Dendritic cell treated with granulocyte-macrophage colony-stimulating factor and Interleukin-4, amounts not matched to agents 40 ng/mL and 50 ng/mL, for 4 days (primary cell): ENCODE data around the gene TSR1.
"Not testable (repeated sequence)": the region's sequence is repeated elsewhere in the genome, so short reads cannot be mapped to it uniquely, and the experiment has no call there.

Experiments used
- H3K27ac Mint-ChIP-seq: one replicate; pipeline ENCODE4 v1.8.0; 2022; ENCODE audit warnings: mild to moderate bottlenecking, mixed read lengths
- H3K27me3 Mint-ChIP-seq: one replicate; pipeline ENCODE4 v1.8.0; 2022; ENCODE audit warnings: mild to moderate bottlenecking, mixed read lengths
- H3K36me3 Mint-ChIP-seq: one replicate; pipeline ENCODE4 v1.8.0; 2022; ENCODE audit warnings: low read depth, mixed read lengths
- H3K4me1 Mint-ChIP-seq: one replicate; pipeline ENCODE4 v1.8.0; 2022; ENCODE audit warnings: low read depth, mixed read lengths
- H3K4me3 Mint-ChIP-seq: one replicate; pipeline ENCODE4 v1.8.0; 2022; ENCODE audit warnings: mild to moderate bottlenecking, moderate library complexity, mixed read lengths
- H3K9me3 Mint-ChIP-seq: one replicate; pipeline ENCODE4 v1.8.0; 2022; ENCODE audit warnings: mixed read lengths
- intact Hi-C: fragments of 100-400 bp; cut with micrococcal nuclease; formaldehyde crosslinking; loops from one replicate; pipeline ENCODE4 v1.15.0; 2022

Gene TSR1

GRCh38 chr17:2336852-2337543 is 741 bp upstream of the TSR1 start, which contains the start of gene SGSM2:
SGSM2 (plus strand) TSS chr17:2337501; CDS start chr17:2337689, 188 bp downstream.
- no peaks in the 10 kb centered on the region for H3K9me3 Mint-ChIP-seq
- peak within 1 kb of the TSS; percentile 85 for H3K27ac Mint-ChIP-seq
- no peaks in the 10 kb centered on the region for H3K27me3 Mint-ChIP-seq
- peak within 1 kb of the TSS; percentile 94 for H3K4me3 Mint-ChIP-seq
- peaks cover 10% of the 10 kb centered on the region for H3K36me3 Mint-ChIP-seq
- intact Hi-C loops: loop anchor here (1.0 kb wide), 1 partner anchor 34 kb away; the partner anchor contains the start of genes SMG6 and SRR
- H3K4me1 Mint-ChIP-seq: peaks cover 27% of the 10 kb centered on the region

DNA sequence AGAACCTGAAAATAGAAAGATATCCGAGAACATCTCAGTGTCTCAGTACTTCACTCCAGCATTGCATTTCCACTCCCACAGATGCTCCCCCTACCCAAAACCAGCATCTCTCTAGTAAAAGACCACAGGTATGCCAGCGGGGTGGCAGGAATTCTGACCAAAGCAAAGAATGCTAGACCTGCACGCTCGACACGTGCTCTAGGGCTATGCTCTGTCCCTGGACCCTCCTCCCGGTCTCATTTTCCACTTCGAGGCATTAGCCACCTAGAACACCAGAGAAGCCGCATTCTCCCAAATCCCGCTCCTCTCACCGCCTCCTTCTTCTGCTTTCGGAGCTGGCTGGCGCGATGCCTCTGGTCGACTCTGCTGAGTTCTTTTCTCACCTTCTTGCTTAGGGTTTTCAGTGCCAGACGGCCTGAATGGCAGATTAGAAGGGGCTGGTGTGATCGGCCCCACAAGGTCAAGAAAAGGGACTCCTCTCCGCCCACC is 487 bp downstream of the TSR1 start:
- peak overlapping the region; percentile 94 for H3K4me3 Mint-ChIP-seq
- H3K9me3 Mint-ChIP-seq: no peaks in the 10 kb centered on the region
- no peaks in the 10 kb centered on the region for H3K27me3 Mint-ChIP-seq
- no peaks in the 10 kb centered on the region for H3K36me3 Mint-ChIP-seq
- peak overlapping the region; percentile 85 for H3K27ac Mint-ChIP-seq
- H3K4me1 Mint-ChIP-seq: peaks cover 27% of the 10 kb centered on the region
- intact Hi-C loops: loop anchor here (1.0 kb wide), 1 partner anchor 32 kb away; the partner anchor contains the start of genes SMG6 and SRR

DNA sequence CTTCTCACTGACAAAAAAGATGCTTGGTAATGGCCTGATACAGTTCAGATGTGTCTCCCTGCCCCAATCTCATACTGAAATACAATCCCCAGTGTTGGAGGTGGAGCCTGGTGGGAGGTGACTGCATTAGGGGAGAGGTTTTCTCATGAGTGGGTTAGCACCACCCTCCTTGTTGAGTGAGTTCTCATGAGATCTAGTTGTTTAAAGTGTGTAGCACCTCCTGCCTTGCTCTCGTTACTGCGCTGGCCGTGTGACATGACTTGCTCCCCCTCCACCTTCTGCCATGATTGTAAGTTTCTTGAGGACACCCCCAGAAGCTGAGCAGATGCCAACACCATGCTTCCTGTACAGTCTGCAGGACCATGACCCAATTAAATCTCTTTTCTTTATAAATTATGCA is 5.0 kb downstream of the TSR1 start:
- peaks cover 9% of the 10 kb centered on the region for H3K36me3 Mint-ChIP-seq
- no peaks in the 10 kb centered on the region for H3K9me3 Mint-ChIP-seq
- peaks cover 13% of the 10 kb centered on the region for H3K4me1 Mint-ChIP-seq
- intact Hi-C loops: no loop called here
- no peaks in the 10 kb centered on the region for H3K27me3 Mint-ChIP-seq
- no peak overlapping the region for H3K27ac Mint-ChIP-seq
- H3K4me3 Mint-ChIP-seq: no peak overlapping the region

DNA sequence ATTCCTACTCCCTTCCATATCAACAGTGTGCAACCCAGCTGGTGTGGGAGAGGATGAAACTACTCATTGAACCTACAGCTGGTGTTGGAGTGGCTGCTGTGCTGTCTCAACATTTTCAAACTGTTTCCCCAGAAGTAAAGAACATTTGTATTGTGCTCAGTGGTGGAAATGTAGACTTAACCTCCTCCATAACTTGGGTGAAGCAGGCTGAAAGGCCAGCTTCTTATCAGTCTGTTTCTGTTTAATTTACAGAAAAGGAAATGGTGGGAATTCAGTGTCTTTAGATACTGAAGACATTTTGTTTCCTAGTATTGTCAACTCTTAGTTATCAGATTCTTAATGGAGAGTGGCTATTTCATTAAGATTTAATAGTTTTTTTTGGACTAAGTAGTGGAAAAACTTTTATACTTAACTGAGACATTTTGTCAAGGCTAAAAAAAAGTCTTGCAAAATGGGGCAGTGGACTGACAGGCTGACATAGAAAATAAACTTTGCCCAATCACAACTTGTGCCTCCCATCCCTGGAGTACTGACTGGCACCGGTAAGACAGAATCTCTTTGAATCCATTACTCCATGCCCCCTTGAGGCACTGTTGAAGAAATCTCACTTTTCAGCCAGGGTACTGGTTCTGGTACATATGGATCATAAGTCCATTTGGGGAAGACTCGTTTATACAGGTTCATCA is 12.5 kb downstream of the TSR1 start:
- no peak overlapping the region for H3K4me3 Mint-ChIP-seq
- no peak overlapping the region for H3K27ac Mint-ChIP-seq
- H3K36me3 Mint-ChIP-seq: peaks cover 67% of the 10 kb centered on the region
- no peaks in the 10 kb centered on the region for H3K9me3 Mint-ChIP-seq
- H3K4me1 Mint-ChIP-seq: peaks cover 13% of the 10 kb centered on the region
- no peaks in the 10 kb centered on the region for H3K27me3 Mint-ChIP-seq
- intact Hi-C loops: no loop called here

DNA sequence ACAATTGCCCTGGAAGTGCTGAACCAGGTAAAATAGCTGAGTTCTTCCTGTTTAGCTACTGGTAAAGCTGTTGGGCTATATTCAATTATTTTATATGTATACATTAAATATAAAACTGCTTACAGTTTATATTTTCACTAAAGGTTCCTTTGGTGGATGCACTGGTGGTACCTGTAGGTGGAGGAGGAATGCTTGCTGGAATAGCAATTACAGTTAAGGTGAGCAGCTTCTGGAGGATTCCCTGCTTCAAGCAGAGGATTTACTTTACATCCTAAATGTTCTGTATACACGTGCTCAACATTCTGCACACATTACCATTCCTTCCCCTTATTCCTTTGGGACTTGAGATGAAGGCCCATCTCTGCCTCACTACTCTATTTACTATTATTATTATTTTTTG is 14.9 kb downstream of the TSR1 start:
- peaks cover 60% of the 10 kb centered on the region for H3K36me3 Mint-ChIP-seq
- H3K27ac Mint-ChIP-seq: no peak overlapping the region
- intact Hi-C loops: no loop called here
- no peaks in the 10 kb centered on the region for H3K9me3 Mint-ChIP-seq
- no peaks in the 10 kb centered on the region for H3K27me3 Mint-ChIP-seq
- H3K4me1 Mint-ChIP-seq: peaks cover 16% of the 10 kb centered on the region
- no peak overlapping the region for H3K4me3 Mint-ChIP-seq

DNA sequence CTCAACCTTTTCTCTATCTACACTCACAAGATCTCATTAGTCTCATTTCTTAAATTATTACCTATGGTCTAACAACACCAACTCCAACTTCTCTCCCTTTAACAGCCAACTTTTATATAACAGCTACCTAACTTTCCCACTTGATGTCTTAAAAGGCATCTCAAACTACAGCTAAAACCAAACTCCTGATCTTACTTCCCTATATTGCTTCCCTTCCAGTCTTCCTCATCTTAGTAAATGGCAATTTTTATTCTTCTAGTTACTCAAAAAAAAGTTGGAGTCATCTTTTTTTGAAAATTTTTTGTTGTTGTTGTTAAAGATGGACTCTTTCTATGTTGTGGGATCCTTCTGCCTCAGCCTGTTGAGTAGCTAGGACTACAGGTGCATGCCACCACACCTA is 17.2 kb downstream of the TSR1 start:
- Mint-ChIP-seq H3K9me3 (no peaks in the 10 kb centered on the region), H3K36me3 (peaks cover 39% of the 10 kb centered on the region), H3K4me1 (peaks cover 16% of the 10 kb centered on the region), H3K27me3 (no peaks in the 10 kb centered on the region), H3K27ac (peak overlapping the region; percentile 67), H3K4me3 (no peak overlapping the region)
- intact Hi-C loops: no loop called here

GRCh38 chr17:2317796-2318195 is 18.5 kb downstream of the TSR1 start:
- H3K9me3 Mint-ChIP-seq: no peaks in the 10 kb centered on the region
- no peak overlapping the region for H3K4me3 Mint-ChIP-seq
- no peak overlapping the region for H3K27ac Mint-ChIP-seq
- intact Hi-C loops: no loop called here
- peaks cover 16% of the 10 kb centered on the region for H3K4me1 Mint-ChIP-seq
- peaks cover 26% of the 10 kb centered on the region for H3K36me3 Mint-ChIP-seq
- H3K27me3 Mint-ChIP-seq: no peaks in the 10 kb centered on the region

DNA sequence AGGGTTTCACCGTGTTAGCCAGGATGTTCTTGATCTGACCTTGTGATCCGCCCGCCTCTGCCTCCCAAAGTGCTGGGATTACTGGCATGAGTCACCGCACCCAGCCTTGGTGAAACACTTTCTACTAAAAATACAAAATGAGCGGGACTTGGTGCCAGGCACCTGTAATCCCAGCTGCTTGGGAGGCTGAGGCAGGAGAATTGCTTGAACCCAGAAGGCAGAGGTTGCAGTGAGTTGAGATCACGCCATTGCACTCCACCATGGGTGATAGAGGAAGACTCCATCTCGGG is 19.4 kb downstream of the TSR1 start:
- H3K9me3 Mint-ChIP-seq, H3K27me3 Mint-ChIP-seq, H3K27ac Mint-ChIP-seq, intact Hi-C loops, H3K4me3 Mint-ChIP-seq: not testable (repeated sequence)
- H3K36me3 Mint-ChIP-seq: peaks cover 17% of the 10 kb centered on the region
- peaks cover 16% of the 10 kb centered on the region for H3K4me1 Mint-ChIP-seq

DNA sequence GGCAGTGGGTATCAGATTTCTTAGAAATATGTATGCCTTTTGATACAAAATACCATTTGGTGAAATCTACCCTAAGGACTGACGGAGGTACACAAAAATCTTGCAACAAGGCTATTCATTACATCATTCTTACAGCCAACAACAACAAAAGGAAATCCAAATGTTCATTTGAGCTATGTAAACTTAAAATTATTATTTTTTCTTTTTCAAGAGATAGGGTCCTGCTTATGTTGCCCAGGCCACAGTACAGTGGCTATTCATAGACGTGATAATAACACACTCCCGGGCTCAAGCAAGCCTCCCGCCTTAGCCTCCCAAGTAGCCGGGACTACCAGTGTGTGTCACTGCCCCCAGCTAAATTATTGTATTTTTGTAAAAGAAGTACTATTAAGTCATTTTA is 23.5 kb downstream of the TSR1 start:
- no peaks in the 10 kb centered on the region for H3K27me3 Mint-ChIP-seq
- no peak overlapping the region for H3K4me3 Mint-ChIP-seq
- no peaks in the 10 kb centered on the region for H3K9me3 Mint-ChIP-seq
- intact Hi-C loops: no loop called here
- H3K4me1 Mint-ChIP-seq: no peaks in the 10 kb centered on the region
- H3K27ac Mint-ChIP-seq: no peak overlapping the region
- H3K36me3 Mint-ChIP-seq: peaks cover 7% of the 10 kb centered on the region

GRCh38 chr17:2309338-2310154 is 26.7 kb downstream of the TSR1 start:
- H3K36me3 Mint-ChIP-seq: peaks cover 18% of the 10 kb centered on the region
- intact Hi-C loops: no loop called here
- no peak overlapping the region for H3K27ac Mint-ChIP-seq
- H3K9me3 Mint-ChIP-seq: no peaks in the 10 kb centered on the region
- H3K27me3 Mint-ChIP-seq: no peaks in the 10 kb centered on the region
- peaks cover 22% of the 10 kb centered on the region for H3K4me1 Mint-ChIP-seq
- H3K4me3 Mint-ChIP-seq: no peak overlapping the region

- H3K4me3 Mint-ChIP-seq: peak overlapping the region; percentile 60
- peak overlapping the region; percentile 59 for H3K27ac Mint-ChIP-seq
- H3K36me3 Mint-ChIP-seq: peaks cover 31% of the 10 kb centered on the region
- intact Hi-C loops: no loop called here
- H3K4me1 Mint-ChIP-seq: peaks cover 44% of the 10 kb centered on the region
- no peaks in the 10 kb centered on the region for H3K9me3 Mint-ChIP-seq
- H3K27me3 Mint-ChIP-seq: no peaks in the 10 kb centered on the region
Observed at GRCh38 chr17:2304931-2305330, 31.3 kb downstream of the TSR1 start.

DNA sequence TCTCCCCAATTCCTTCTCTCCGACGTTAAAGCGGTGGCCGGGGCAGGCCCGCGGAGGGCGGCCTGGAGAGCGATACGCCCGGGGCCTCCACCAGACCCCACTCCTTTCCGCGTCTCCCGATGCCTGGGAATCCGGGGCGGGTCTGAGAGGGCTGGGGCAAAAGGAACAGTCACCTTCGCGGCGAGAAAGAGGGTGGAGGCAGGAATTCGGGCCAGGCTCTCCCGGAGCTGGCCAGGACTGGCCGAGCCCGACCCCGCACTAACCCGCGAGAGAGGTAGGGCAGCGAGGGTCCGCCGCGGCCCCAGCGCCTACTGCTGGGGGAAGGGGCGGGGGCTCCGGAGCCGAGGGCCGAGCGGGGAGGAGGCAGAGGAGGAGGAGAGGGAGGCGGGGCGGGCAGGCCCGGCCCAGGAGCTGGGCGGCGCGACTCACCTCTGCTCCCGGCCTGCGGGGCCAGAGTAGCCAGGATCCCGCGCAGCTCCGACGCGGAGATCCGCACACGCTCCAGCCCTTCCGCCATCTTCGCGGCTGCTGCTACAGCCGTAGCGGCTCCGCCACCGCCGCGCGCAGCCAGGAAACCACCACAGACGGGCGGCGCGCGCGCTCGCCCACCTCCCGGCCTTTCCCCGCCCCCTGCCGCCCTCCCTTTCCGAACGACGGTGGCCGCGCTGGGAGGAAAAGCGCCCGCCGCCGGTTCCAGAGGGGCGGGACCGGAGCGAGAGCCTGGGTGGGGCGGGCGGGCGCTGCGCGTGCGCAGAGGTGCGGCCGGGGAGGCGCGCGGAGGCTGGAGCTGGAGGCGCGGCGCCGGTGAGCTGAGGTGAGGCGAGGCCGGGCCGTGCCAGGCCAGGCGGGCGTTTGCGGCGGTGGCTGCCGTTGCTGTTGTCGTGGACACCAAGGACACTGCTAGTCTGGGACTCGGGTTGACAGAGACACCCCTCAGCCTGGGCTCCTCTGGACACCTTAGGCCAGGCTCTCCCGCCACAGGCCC is 32.8 kb downstream of the TSR1 start, which contains the start of the genes SMG6 and SRR:
Gene SMG6 (minus strand): TSS at position 582 of the 985 bp plus-strand sequence. CDS start 65 bp downstream, at position 517.
Gene SRR (plus strand): TSS at position 747 of the 985 bp plus-strand sequence. CDS start 11,611 bp downstream, outside the sequence.
- H3K9me3 Mint-ChIP-seq: no peaks in the 10 kb centered on the region
- H3K27ac Mint-ChIP-seq: peak within 1 kb of the TSS; percentile 84
- intact Hi-C loops: loop anchor here (1.0 kb wide), 1 partner anchor 33 kb away; the partner anchor contains the start of gene TSR1
- H3K4me3 Mint-ChIP-seq: peak within 1 kb of the TSS; percentile 83
- H3K27me3 Mint-ChIP-seq: no peaks in the 10 kb centered on the region
- peaks cover 44% of the 10 kb centered on the region for H3K4me1 Mint-ChIP-seq
- peaks cover 39% of the 10 kb centered on the region for H3K36me3 Mint-ChIP-seq

DNA sequence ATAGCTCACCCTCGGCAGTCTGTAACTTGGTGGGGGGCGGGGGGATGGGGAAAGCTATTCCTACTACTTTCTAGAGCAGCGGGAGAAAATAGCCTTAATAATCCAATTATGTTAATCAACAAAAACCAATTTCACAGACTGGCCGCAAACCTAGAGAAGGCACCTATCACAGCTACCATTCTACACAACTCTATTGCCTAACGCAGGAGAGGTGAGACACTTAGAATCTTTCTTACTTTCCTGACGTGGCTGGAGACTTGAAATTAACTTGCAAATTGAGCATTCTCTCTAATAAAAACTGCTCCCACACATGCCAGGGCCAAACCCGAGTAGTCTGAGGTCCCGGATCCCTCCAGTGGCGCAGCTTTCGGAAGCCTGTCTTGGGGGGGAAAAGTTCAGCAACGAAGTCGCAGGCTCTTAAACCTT is 33.5 kb downstream of the TSR1 start:
- Mint-ChIP-seq H3K9me3 (no peaks in the 10 kb centered on the region), H3K27me3 (no peaks in the 10 kb centered on the region), H3K36me3 (peaks cover 44% of the 10 kb centered on the region), H3K27ac (peak overlapping the region; percentile 84), H3K4me3 (peak overlapping the region; percentile 83), H3K4me1 (peaks cover 44% of the 10 kb centered on the region)
- intact Hi-C loops: loop anchor here (1.0 kb wide), 1 partner anchor 34 kb away; the partner anchor contains the start of gene TSR1
